HAP-1 (cell line): ENCODE data around the gene AAMP.

Experiments used
- DNase-seq, 2 experiments: peaks; one replicate each; pipeline ENCODE4 v3.0.0-alpha.2; 2016 to 2020; ENCODE audit warnings: low spot score in 2 of 2
- H3K27me3 ChIP-seq: fragments of 250-450 bp; sonication (Bioruptor Pico); 2 replicates; pipeline ENCODE4 v1.5.1; 2020; ENCODE audit warnings: low read depth, mild to moderate bottlenecking, moderate library complexity
- H3K36me3 ChIP-seq: fragments of 250-450 bp; sonication (Bioruptor Pico); replicated peaks from 2 replicates; pipeline ENCODE4 v1.5.1; 2020; ENCODE audit warnings: mild to moderate bottlenecking
- H3K4me1 ChIP-seq: fragments of 250-450 bp; sonication (Bioruptor Pico); 2 replicates; pipeline ENCODE4 v1.5.1; 2020; ENCODE audit warnings: mild to moderate bottlenecking
- H3K4me3 ChIP-seq: fragments of 250-450 bp; sonication (Bioruptor Pico); 2 replicates; pipeline ENCODE4 v1.5.1; 2020; ENCODE audit warnings: mild to moderate bottlenecking, moderate library complexity
- H3K9me3 ChIP-seq: fragments of 250-450 bp; sonication (Bioruptor Pico); 2 replicates; pipeline ENCODE4 v1.5.1; 2020; ENCODE audit warnings: mild to moderate bottlenecking, moderate library complexity
- in situ Hi-C: fragments of 300-500 bp; cut with MboI; formaldehyde crosslinking; loops from 3 replicates; pipeline ENCODE4 v1.14.3; 2020; ENCODE audit warnings: low sequenced_read_pairs, inconsistent platforms, mixed read lengths

AAMP gene

GRCh38 chr2:218263817-218264641 is 5.9 kb downstream of the AAMP start:
- Histone ChIP-seq H3K27me3 (no peaks in the 10 kb centered on the region), H3K4me1 (no peaks in the 10 kb centered on the region), H3K36me3 (peaks cover 36% of the 10 kb centered on the region), H3K4me3 (no peak overlapping the region), H3K9me3 (no peaks in the 10 kb centered on the region)
- DNase-seq = no peak
- in situ Hi-C loops = no loop called here

GRCh38 chr2:218262631-218263586 is 7.0 kb downstream of the AAMP start:
- no peaks in the 10 kb centered on the region for H3K4me1 ChIP-seq
- no peak overlapping the region for H3K4me3 ChIP-seq
- H3K36me3 ChIP-seq = peaks cover 34% of the 10 kb centered on the region
- in situ Hi-C loops = no loop called here
- no peak for DNase-seq
- H3K27me3 ChIP-seq = no peaks in the 10 kb centered on the region
- no peaks in the 10 kb centered on the region for H3K9me3 ChIP-seq

GRCh38 chr2:218262237-218262600 is 7.7 kb downstream of the AAMP start:
- DNase-seq = no peak
- no peaks in the 10 kb centered on the region for H3K9me3 ChIP-seq
- H3K4me1 ChIP-seq = no peaks in the 10 kb centered on the region
- in situ Hi-C loops = no loop called here
- H3K27me3 ChIP-seq = no peaks in the 10 kb centered on the region
- H3K36me3 ChIP-seq = peaks cover 27% of the 10 kb centered on the region
- H3K4me3 ChIP-seq = no peak overlapping the region

- no peaks in the 10 kb centered on the region for H3K9me3 ChIP-seq
- in situ Hi-C loops = no loop called here
- peaks cover 21% of the 10 kb centered on the region for H3K36me3 ChIP-seq
- H3K4me1 ChIP-seq = no peaks in the 10 kb centered on the region
- H3K4me3 ChIP-seq = no peak overlapping the region
- H3K27me3 ChIP-seq = no peaks in the 10 kb centered on the region
- no peak for DNase-seq
These were observed 8.3 kb downstream of the AAMP start for GRCh38 chr2:218261423-218262236.

GRCh38 chr2:218260742-218261422 is 9.1 kb downstream of the AAMP start, which contains the start of gene GPBAR1:
Gene GPBAR1, plus strand, starts transcription at chr2:218261015. Its CDS starts 1,710 bp downstream, at chr2:218262725.
- H3K4me1 ChIP-seq = no peaks in the 10 kb centered on the region
- peaks cover 13% of the 10 kb centered on the region for H3K36me3 ChIP-seq
- no peaks in the 10 kb centered on the region for H3K9me3 ChIP-seq
- no peaks in the 10 kb centered on the region for H3K27me3 ChIP-seq
- in situ Hi-C loops = no loop called here
- H3K4me3 ChIP-seq = no peak within 1 kb of the TSS
- DNase-seq = peak; percentile 18 to 68

GRCh38 chr2:218260166-218260565 is 9.8 kb downstream of the AAMP start:
- Histone ChIP-seq H3K4me1 (no peaks in the 10 kb centered on the region), H3K4me3 (no peak overlapping the region), H3K9me3 (no peaks in the 10 kb centered on the region), H3K36me3 (peaks cover 15% of the 10 kb centered on the region), H3K27me3 (no peaks in the 10 kb centered on the region)
- in situ Hi-C loops = no loop called here
- DNase-seq = no peak

GRCh38 chr2:218259099-218259961 is 10.6 kb downstream of the AAMP start:
- no peak for DNase-seq
- Histone ChIP-seq H3K9me3 (no peaks in the 10 kb centered on the region), H3K4me3 (no peak overlapping the region), H3K36me3 (peaks cover 15% of the 10 kb centered on the region), H3K27me3 (no peaks in the 10 kb centered on the region), H3K4me1 (no peaks in the 10 kb centered on the region)
- in situ Hi-C loops = loop anchor here (5.0 kb wide), 1 partner anchor 77 kb away; no protein-coding TSS in a partner anchor

GRCh38 chr2:218257390-218257981 is 12.5 kb downstream of the AAMP start:
- H3K27me3 ChIP-seq = no peaks in the 10 kb centered on the region
- H3K4me1 ChIP-seq = no peaks in the 10 kb centered on the region
- H3K9me3 ChIP-seq = no peaks in the 10 kb centered on the region
- in situ Hi-C loops = loop anchor here (5.0 kb wide), 1 partner anchor 75 kb away; no protein-coding TSS in a partner anchor
- DNase-seq = peak; percentile 18 to 77
- peaks cover 31% of the 10 kb centered on the region for H3K36me3 ChIP-seq
- H3K4me3 ChIP-seq = no peak overlapping the region

GRCh38 chr2:218256612-218257350 is 13.2 kb downstream of the AAMP start:
- H3K9me3 ChIP-seq = no peaks in the 10 kb centered on the region
- in situ Hi-C loops = loop anchor here (5.0 kb wide), 1 partner anchor 74 kb away; no protein-coding TSS in a partner anchor
- no peak for DNase-seq
- no peaks in the 10 kb centered on the region for H3K27me3 ChIP-seq
- no peak overlapping the region for H3K4me3 ChIP-seq
- peaks cover 38% of the 10 kb centered on the region for H3K36me3 ChIP-seq
- no peaks in the 10 kb centered on the region for H3K4me1 ChIP-seq

GRCh38 chr2:218255446-218255845 is 14.5 kb downstream of the AAMP start:
- Histone ChIP-seq H3K27me3 (no peaks in the 10 kb centered on the region), H3K4me3 (no peak overlapping the region), H3K36me3 (peaks cover 50% of the 10 kb centered on the region), H3K4me1 (no peaks in the 10 kb centered on the region), H3K9me3 (no peaks in the 10 kb centered on the region)
- DNase-seq = no peak
- in situ Hi-C loops = loop anchor here (5.0 kb wide), 1 partner anchor 73 kb away; no protein-coding TSS in a partner anchor

GRCh38 chr2:218253232-218253625 is 16.7 kb downstream of the AAMP start:
- no peaks in the 10 kb centered on the region for H3K27me3 ChIP-seq
- H3K9me3 ChIP-seq = no peaks in the 10 kb centered on the region
- no peak for DNase-seq
- no peak overlapping the region for H3K4me3 ChIP-seq
- H3K36me3 ChIP-seq = peaks cover 72% of the 10 kb centered on the region
- H3K4me1 ChIP-seq = no peaks in the 10 kb centered on the region
- in situ Hi-C loops = no loop called here
